Retinal pigment epithelial cell (primary cell): ENCODE data around the gene BTG2.

Experiments used
- DNase-seq: peaks from one replicate; pipeline ENCODE4 v3.0.0-alpha.2; 2010; ENCODE audit warnings: low read depth
- H3K4me3 ChIP-seq: 2 replicates; pipeline ENCODE4 v1.5.1; 2011; ENCODE audit warnings: mild to moderate bottlenecking, low read length, control low read depth, moderate library complexity
- TF ChIP-seq, protein P1 (sequence below): conservative IDR thresholded peaks from 2 replicates; pipeline ENCODE4 v1.5.1; 2011; ENCODE audit warnings: low read depth, low read length, control low read depth, inconsistent platforms

The BTG2 gene

DNA sequence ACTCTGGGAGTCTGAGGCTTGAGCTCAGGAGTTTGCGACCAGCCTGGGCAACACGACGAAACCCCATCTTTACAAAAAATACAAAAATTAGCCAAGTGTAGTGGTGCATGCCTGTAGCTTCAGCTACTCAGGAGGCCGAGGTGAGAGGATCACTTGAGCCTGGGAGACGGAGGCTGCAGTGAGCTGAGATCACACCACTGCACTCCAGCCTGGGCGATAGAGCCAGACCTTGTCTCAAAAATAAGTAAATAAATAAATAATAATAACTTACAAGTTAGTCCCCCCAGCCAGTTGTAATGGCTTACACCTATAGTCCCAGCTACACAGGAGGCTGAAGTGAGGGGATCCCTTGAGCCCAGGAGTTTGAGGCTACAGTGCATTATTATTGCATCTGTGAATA lies 21.7 kb upstream of the BTG2 start:
- DNase-seq, result no peak
- TF ChIP-seq, protein P1, sequence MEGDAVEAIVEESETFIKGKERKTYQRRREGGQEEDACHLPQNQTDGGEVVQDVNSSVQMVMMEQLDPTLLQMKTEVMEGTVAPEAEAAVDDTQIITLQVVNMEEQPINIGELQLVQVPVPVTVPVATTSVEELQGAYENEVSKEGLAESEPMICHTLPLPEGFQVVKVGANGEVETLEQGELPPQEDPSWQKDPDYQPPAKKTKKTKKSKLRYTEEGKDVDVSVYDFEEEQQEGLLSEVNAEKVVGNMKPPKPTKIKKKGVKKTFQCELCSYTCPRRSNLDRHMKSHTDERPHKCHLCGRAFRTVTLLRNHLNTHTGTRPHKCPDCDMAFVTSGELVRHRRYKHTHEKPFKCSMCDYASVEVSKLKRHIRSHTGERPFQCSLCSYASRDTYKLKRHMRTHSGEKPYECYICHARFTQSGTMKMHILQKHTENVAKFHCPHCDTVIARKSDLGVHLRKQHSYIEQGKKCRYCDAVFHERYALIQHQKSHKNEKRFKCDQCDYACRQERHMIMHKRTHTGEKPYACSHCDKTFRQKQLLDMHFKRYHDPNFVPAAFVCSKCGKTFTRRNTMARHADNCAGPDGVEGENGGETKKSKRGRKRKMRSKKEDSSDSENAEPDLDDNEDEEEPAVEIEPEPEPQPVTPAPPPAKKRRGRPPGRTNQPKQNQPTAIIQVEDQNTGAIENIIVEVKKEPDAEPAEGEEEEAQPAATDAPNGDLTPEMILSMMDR, result no peak
- H3K4me3 ChIP-seq, result no peak overlapping the region

DNA sequence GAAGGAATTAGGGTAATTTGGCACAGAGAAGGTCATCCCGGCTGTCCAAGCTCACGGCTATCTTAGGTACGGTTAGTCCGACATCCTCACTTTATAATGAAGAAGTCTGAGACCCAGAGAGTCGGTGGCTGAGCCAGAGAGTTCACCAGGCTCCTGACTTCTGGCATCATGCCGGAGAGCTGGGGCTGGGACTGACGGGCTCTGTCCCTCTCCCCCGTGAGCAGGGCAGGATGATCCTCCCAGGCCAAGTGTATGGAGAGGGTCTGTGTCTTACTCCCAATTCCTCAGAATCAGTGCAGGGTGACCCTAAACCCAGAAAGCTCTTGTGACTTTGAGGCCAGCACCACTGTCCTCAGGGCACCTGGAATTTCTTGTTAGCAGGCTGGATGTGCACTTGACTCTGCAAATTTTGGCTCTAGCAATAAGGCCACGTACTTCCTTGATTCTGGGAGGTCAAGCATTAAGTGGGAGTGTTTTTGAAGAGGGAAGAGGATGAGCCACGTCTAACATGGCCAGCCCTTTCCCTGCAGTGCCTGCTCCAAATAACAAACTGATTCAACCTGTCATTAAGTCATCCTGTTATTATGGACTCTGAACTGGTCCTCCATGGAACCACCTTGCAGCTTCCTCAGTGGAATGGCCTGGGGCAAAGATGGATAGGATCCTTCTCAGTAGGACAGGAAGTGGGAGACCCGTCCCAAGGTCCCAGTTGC lies 20.8 kb upstream of the BTG2 start:
- no peak for DNase-seq
- TF ChIP-seq, protein P1, result no peak
- H3K4me3 ChIP-seq, result no peak overlapping the region

DNA sequence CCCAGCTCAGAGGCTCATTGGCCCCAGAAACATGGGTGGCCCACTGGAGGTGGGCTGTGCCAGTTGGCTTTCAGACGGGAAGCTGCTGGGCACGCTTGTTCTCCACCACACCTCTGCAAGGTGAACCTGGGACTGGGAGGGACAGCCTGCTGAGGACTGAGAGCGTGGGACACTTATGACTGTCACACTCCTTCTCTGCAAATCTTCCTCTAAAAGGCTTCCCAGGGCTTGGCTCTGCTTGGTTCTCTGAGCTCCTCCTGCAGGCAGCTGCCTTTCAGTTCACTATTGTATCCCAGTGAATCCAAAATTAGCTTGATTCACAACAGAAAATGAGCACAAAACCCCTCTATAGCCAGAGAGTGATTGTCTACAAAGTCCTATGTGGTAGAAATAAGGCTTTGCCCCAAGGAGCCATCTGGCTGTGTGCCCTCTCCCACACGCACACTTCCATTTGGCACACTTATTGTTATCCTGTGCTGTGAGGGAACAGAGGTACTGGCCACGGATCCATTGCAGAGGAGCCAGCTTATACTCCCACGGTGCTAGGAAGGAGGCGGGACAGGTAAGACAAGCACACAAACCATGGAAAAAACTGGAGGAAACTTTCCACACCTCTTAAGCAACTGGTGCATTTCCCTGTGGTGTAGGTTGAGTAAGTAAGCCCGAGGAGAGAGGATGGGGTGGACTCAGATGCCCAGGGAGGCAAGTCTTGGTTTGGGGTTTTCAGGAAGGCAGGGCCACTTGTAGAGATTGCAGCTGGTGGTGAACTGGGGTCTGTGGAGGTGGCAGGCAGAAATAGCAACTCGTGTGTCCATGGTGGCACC lies 18.9 kb upstream of the BTG2 start:
- DNase-seq, result no peak
- H3K4me3 ChIP-seq, result no peak overlapping the region
- TF ChIP-seq, protein P1, result no peak

DNA sequence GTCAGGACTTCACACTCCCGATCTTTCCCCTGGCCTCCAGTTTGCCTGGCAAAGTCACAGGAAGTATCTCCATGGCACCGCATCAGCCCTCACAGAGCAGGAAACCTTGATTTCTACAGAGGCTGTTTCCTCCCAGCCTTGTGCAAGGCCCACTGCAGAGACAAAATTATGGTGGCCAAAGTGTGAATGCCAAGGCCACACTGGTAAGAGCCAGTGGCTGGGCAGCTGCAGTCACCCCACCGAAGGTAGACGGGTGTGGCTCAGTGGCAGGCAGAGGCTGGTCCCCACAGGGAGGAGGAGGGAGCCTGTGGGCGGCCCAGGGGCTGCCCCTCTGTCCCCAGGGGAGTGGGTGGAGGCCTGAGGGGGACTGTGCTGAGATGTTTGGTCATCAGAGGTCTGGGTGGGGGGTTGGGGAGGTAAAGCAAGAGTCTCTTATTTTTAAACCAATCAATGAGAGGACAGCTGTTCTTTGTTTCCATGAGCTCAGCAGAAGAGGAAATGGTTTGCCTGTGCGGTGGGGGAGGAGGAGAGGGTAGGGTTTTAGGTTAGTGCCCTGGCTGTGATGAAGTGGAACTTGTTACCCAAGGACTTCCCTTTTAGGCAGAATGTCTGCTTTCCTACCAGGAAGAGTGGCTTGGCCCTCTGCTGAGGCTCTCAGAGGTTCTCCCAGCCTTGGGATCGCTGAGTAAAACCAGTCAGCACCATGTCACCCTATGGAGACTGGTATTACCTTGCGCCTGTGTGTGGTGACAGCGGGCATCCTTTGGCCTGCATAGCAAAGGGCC lies 18.0 kb upstream of the BTG2 start:
- DNase-seq, result no peak
- no peak overlapping the region for H3K4me3 ChIP-seq
- TF ChIP-seq, protein P1, result no peak

DNA sequence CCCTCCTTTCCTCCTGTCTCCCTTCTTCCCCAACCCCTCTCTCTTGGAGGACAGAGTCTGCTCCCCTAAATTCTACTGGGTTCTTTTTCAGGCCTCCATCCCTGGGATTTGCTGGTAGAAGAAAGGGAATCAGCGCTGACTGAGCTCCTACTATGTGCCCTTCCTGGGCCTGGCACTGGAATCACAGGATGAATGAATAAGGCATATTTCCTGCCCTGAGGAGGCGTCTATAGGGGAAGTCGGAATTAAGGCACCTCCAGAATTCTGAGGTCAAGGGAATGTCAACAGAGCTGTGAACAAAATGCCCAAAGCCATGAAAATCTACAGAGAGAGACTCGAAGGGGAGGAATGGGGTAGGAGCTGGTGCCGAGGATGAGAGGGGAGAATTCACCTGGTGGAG lies 17.4 kb upstream of the BTG2 start:
- DNase-seq, result no peak
- H3K4me3 ChIP-seq, result no peak overlapping the region
- TF ChIP-seq, protein P1, result no peak

DNA sequence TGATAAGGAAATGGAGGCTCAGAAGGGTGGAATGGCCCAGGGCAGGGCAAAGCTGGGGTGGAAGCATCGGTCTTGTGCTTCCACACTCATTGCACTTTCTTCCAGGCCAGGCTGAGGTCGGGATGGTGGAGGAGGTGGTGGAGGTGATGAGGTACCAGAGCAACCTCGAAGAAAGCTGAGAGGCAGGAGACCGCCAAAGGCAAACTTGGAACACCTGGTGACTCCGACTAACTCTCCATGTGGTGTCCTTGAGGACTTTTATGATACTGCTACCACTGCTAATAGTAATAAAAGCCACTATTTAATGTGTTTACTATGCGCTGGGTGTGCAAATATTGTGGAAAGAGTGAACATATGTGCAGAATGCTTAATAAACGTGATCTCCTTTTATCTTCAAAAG lies 16.9 kb upstream of the BTG2 start:
- TF ChIP-seq, protein P1, result no peak
- H3K4me3 ChIP-seq, result no peak overlapping the region
- DNase-seq, result no peak
